Measurements from ENCODE around the gene TMC8.

DNA sequence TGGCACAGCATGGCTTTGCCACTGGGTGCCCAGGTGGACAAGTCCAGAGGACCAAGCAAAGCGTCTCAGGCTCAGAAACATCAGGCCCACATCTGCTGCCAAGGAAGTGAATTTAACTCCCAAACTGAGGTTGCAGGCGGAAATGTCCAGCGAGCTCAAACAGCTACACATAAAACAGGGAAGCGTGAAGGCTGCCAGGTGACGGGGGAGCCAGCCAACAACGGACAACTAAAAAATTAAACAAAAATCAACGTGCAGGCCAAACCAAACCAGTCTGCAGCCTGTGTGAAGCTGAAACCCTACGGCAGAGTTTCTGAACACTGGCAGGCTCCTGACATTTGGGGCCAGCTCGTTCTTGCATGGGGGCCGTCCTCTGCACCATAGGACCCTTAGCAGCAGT lies 53.8 kb downstream of the TMC8 start:
- TF ChIP-seq, protein P1, sequence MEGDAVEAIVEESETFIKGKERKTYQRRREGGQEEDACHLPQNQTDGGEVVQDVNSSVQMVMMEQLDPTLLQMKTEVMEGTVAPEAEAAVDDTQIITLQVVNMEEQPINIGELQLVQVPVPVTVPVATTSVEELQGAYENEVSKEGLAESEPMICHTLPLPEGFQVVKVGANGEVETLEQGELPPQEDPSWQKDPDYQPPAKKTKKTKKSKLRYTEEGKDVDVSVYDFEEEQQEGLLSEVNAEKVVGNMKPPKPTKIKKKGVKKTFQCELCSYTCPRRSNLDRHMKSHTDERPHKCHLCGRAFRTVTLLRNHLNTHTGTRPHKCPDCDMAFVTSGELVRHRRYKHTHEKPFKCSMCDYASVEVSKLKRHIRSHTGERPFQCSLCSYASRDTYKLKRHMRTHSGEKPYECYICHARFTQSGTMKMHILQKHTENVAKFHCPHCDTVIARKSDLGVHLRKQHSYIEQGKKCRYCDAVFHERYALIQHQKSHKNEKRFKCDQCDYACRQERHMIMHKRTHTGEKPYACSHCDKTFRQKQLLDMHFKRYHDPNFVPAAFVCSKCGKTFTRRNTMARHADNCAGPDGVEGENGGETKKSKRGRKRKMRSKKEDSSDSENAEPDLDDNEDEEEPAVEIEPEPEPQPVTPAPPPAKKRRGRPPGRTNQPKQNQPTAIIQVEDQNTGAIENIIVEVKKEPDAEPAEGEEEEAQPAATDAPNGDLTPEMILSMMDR (IDR thresholded peaks at IDR 0.05): no peak
- no peak for TF ChIP-seq POLR2A (IDR thresholded peaks at IDR 0.05)

All from adrenal gland (tissue), 5 donors.